ENCODE results near the gene FAM237B.

The FAM237B gene

DNA sequence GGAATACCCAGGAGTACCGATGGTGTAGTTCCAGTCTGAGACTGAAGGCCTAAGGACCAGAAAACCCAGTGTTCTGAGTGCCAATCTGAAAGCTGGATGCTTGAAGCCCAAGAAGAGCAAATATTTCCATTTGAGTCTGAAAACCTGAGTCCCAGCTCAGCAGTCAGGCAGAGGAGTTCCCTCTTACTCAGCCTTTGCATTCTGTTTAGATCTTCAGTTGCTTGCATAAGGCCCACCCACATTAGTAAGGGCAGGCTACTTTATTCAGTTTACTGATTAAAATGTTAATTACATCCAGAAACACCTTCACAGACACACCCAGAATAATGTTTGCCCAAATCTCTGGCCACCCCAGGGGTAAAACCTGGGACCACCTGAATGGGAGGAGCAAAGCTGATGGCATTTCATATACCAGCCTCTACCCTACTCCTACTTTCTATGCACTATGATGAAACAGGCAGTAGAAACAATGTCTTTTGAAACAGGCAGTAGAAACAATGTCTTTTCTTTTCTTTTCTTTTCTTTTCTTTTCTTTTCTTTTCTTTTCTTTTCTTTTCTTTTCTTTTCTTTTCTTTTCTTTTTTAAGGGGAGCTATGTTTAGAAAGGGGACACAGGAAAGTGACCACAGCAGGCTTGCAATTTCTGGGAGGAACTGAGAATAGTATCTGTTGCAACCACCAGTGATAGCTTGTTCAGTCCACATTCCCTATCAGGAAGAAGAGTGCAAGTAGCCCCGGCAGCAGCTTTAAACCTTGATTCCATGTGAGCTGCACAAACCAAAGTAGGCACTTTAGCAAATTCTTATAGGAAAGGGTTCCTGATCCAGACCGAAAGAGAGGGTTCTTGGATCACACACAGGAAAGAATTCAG, 30.6 kb downstream of the FAM237B start:
- DNase-seq: no peak

- no peak for DNase-seq
These were observed 33.0 kb downstream of the FAM237B start for GRCh38 chr7:90288154-90288553.

- no peak for DNase-seq
These were observed 44.9 kb downstream of the FAM237B start for GRCh38 chr7:90276033-90276728.

DNA sequence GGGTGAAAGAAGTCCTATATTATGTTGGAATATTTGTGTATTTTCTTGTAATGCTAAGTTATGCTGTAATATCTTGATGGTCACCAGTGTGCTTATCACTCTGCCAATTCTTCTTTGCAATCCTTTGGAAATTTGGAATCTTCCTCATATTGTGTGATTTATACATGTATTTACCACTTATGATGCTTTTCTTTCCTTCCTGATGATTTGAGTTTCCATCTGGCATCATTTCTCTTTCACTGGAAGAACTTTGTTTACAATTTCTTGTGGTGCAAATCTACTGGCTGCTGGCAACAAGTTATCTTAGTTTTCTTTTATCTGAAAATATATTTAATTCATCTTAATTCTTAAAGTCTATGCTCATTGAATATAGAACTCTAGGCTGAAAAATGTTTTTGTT, 46.9 kb downstream of the FAM237B start:
- no peak for DNase-seq

- DNase-seq: no peak
These were observed 48.9 kb downstream of the FAM237B start for GRCh38 chr7:90272242-90272641.

- DNase-seq: no peak
These were observed 49.4 kb downstream of the FAM237B start for GRCh38 chr7:90271753-90272152.

GRCh38 chr7:90270431-90271178, 50.5 kb downstream of the FAM237B start:
- no peak for DNase-seq

- no peak for DNase-seq
These were observed 51.9 kb downstream of the FAM237B start for GRCh38 chr7:90269163-90269562.

DNA sequence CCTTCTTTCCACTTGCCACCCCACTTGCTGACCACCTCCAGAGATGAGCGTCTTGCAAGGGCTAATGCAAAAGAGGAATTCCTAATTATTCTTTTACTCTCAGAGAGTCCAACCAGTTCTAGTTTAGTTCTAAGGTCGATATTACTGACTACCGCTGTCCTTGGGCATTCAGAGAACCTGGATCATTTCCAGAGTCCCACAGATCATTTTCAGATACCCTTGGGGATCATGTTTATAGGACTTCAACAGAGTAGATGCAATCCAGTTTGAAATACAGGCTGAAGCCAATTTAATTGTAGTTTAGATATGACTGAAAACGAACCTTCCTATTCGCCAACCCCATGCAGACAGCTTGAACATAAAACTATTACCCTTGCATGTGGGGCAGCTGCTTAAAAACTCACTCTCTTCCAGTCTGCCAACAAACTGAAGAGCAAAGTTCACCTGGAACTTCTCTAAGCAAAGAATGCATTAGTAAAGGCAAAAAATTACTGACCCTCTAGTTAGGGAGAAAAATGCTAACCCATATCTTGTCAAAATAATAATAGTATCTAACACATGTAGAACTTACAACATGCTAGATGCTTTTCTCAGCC, 53.7 kb downstream of the FAM237B start:
- DNase-seq: no peak

GRCh38 chr7:90266808-90267207, 54.3 kb downstream of the FAM237B start:
- DNase-seq: no peak

All from cerebellar nuclear complex (tissue), 1 donor.